H9 (cell line): ENCODE results near the gene MAP2K1. TPM values are rescaled to one million over a fixed set of nuclear protein-coding genes. Genes with fewer than 3 reads are reported as not detected.

Experiments
- DNase-seq: peaks from one replicate; pipeline ENCODE4 v3.0.0-alpha.2; 2017
- H2AFZ ChIP-seq: one replicate; pipeline ENCODE4 v1.6.1; 2013; ENCODE audit warnings: mild to moderate bottlenecking, low read length, control low read depth, moderate library complexity
- H2AK5ac ChIP-seq: 2 replicates; pipeline ENCODE4 v1.6.1; 2013; ENCODE audit warnings: low read length, control low read depth, mixed read lengths; ENCODE audit not compliant: insufficient read length
- H2BK120ac ChIP-seq: one replicate; pipeline ENCODE4 v1.6.1; 2013; ENCODE audit warnings: low read depth, mild to moderate bottlenecking, low read length, control low read depth, inconsistent platforms; ENCODE audit not compliant: poor library complexity, severe bottlenecking
- H2BK12ac ChIP-seq: 2 replicates; pipeline ENCODE4 v1.6.1; 2013; ENCODE audit warnings: low read length, control low read depth, mixed read lengths, low read depth; ENCODE audit not compliant: insufficient read length
- H2BK15ac ChIP-seq: 2 replicates; pipeline ENCODE4 v1.6.1; 2013; ENCODE audit warnings: low read depth, low read length, control low read depth
- H2BK20ac ChIP-seq: one replicate; pipeline ENCODE4 v1.6.1; 2013; ENCODE audit warnings: low read depth, mild to moderate bottlenecking, low read length, control low read depth, inconsistent platforms; ENCODE audit not compliant: poor library complexity, severe bottlenecking
- H2BK5ac ChIP-seq: 2 replicates; pipeline ENCODE4 v1.6.1; 2013; ENCODE audit warnings: low read length, control low read depth, mixed read lengths; ENCODE audit not compliant: insufficient read length
- H3K14ac ChIP-seq: 2 replicates; pipeline ENCODE4 v1.6.1; 2013; ENCODE audit warnings: low read length, control low read depth; ENCODE audit not compliant: insufficient read depth
- H3K18ac ChIP-seq: 2 replicates; pipeline ENCODE4 v1.6.1; 2013; ENCODE audit warnings: low read depth, mild to moderate bottlenecking, mixed read lengths, low read length, control low read depth; ENCODE audit not compliant: insufficient read length
- H3K23ac ChIP-seq: 2 replicates; pipeline ENCODE4 v1.6.1; 2013; ENCODE audit warnings: low read length, control low read depth, mixed read lengths, low read depth; ENCODE audit not compliant: insufficient read length
- H3K23me2 ChIP-seq: 2 replicates; pipeline ENCODE4 v1.6.1; 2013; ENCODE audit warnings: low read depth, mild to moderate bottlenecking, mixed read lengths, low read length, control low read depth; ENCODE audit not compliant: insufficient read length, poor library complexity, severe bottlenecking
- H3K27ac ChIP-seq: 2 replicates; pipeline ENCODE4 v1.5.1; 2013; ENCODE audit warnings: low read length, control low read depth, mixed read lengths, low read depth; ENCODE audit not compliant: insufficient read length
- H3K27me3 ChIP-seq: 2 replicates; pipeline ENCODE4 v1.6.1; 2013; ENCODE audit warnings: low read length, control low read depth, inconsistent platforms; ENCODE audit not compliant: insufficient read depth
- H3K4ac ChIP-seq: 2 replicates; pipeline ENCODE4 v1.6.1; 2013; ENCODE audit warnings: low read depth, mild to moderate bottlenecking, control low read depth, inconsistent platforms, low read length, moderate library complexity
- H3K4me1 ChIP-seq: 2 replicates; pipeline ENCODE4 v1.6.1; 2013; ENCODE audit warnings: low read length, control low read depth, inconsistent platforms; ENCODE audit not compliant: insufficient read depth
- H3K4me2 ChIP-seq: 2 replicates; pipeline ENCODE4 v1.6.1; 2013; ENCODE audit warnings: low read length, control low read depth, mixed read lengths; ENCODE audit not compliant: insufficient read length, insufficient read depth
- H3K56ac ChIP-seq: 2 replicates; pipeline ENCODE4 v1.6.1; 2013; ENCODE audit warnings: low read depth, mild to moderate bottlenecking, mixed read lengths, low read length, control low read depth; ENCODE audit not compliant: insufficient read length
- H3K79me1 ChIP-seq: 2 replicates; pipeline ENCODE4 v1.6.1; 2013; ENCODE audit warnings: low read depth, mild to moderate bottlenecking, moderate library complexity, low read length, control low read depth, inconsistent platforms; ENCODE audit not compliant: insufficient read depth, poor library complexity, severe bottlenecking
- H3K79me2 ChIP-seq: 2 replicates; pipeline ENCODE4 v1.6.1; 2013; ENCODE audit warnings: low read length, control low read depth, inconsistent platforms; ENCODE audit not compliant: insufficient read depth
- H3K9ac ChIP-seq: 2 replicates; pipeline ENCODE4 v1.6.1; 2013; ENCODE audit warnings: low read length, control low read depth, mixed read lengths; ENCODE audit not compliant: insufficient read length; ENCODE audit errors: extremely low read depth
- H3K9me3 ChIP-seq: one replicate; pipeline ENCODE4 v1.6.1; 2013; ENCODE audit warnings: low read depth, low read length, inconsistent platforms; ENCODE audit not compliant: control insufficient read depth
- H3T11ph ChIP-seq: one replicate; pipeline ENCODE4 v1.6.1; 2013; ENCODE audit warnings: mild to moderate bottlenecking, low read length, control low read depth, inconsistent platforms
- H4K20me1 ChIP-seq: one replicate; pipeline ENCODE4 v1.6.1; 2013; ENCODE audit not compliant: control insufficient read depth, insufficient read length, insufficient read depth
- H4K5ac ChIP-seq: 2 replicates; pipeline ENCODE4 v1.6.1; 2013; ENCODE audit warnings: low read depth, mild to moderate bottlenecking, mixed read lengths, low read length, control low read depth; ENCODE audit not compliant: insufficient read length
- H4K8ac ChIP-seq: replicated peaks from 2 replicates; pipeline ENCODE4 v1.6.1; 2013; ENCODE audit warnings: low read length, control low read depth, mixed read lengths, low read depth; ENCODE audit not compliant: insufficient read length
- H4K91ac ChIP-seq: 2 replicates; pipeline ENCODE4 v1.6.1; 2013; ENCODE audit warnings: low read depth, mild to moderate bottlenecking, moderate library complexity, mixed read lengths, low read length, control low read depth; ENCODE audit not compliant: insufficient read length
- H3K27ac Mint-ChIP-seq, 3 experiments: 2 replicates in 2 of 3; 3 replicates in 1 of 3; pipeline ENCODE4 v1.8.0; 2020 to 2021; ENCODE audit warnings: mixed read lengths in 3 of 3, mild to moderate bottlenecking in 1 of 3, moderate library complexity in 1 of 3
- H3K27me3 Mint-ChIP-seq: 2 replicates; pipeline ENCODE4 v1.8.0; 2021; ENCODE audit warnings: low read depth, mild to moderate bottlenecking, moderate library complexity, mixed read lengths
- H3K36me3 Mint-ChIP-seq, 3 experiments: 2 replicates in 2 of 3; 3 replicates in 1 of 3; pipeline ENCODE4 v1.8.0; 2020 to 2021; ENCODE audit warnings: low read depth in 3 of 3, mixed read lengths in 3 of 3; ENCODE audit not compliant: insufficient read depth in 1 of 3
- H3K4me1 Mint-ChIP-seq, 2 experiments: 2 replicates each; pipeline ENCODE4 v1.8.0; 2020; ENCODE audit warnings: mixed read lengths in 2 of 2
- H3K4me3 Mint-ChIP-seq, 2 experiments: 2 replicates in 1 of 2; 3 replicates in 1 of 2; pipeline ENCODE4 v1.8.0; 2020 to 2021; ENCODE audit warnings: mild to moderate bottlenecking in 2 of 2, mixed read lengths in 2 of 2, moderate library complexity in 1 of 2
- H3K9me3 Mint-ChIP-seq, 2 experiments: 2 replicates in 1 of 2; 3 replicates in 1 of 2; pipeline ENCODE4 v1.8.0; 2020; ENCODE audit warnings: mild to moderate bottlenecking in 2 of 2, mixed read lengths in 2 of 2, moderate library complexity in 1 of 2
- CTCF ChIP-seq: fragments of 200-600 bp; sonication (generic); conservative IDR thresholded peaks from 3 replicates; pipeline ENCODE4 v1.8.0; 2021; ENCODE audit warnings: antibody characterized with exemption, mild to moderate bottlenecking
- WGBS: extraction: QIAGEN DNeasy Blood & Tissue Kit; methylation state at CpG from one replicate; pipeline ENCODE4 v1.1.7; 2013; ENCODE audit warnings: missing lambda C conversion rate, low lambda C conversion rate, mixed read lengths; ENCODE audit not compliant: insufficient read length; ENCODE audit errors: extremely low coverage; 5-methylcytosine and 5-hydroxymethylcytosine counted together
- total RNA-seq: library from RNA; stranded (reverse); gene quantifications from 2 replicates; pipeline ENCODE4 v1.2.1, GENCODE V29; 2021

The MAP2K1 gene
- total RNA-seq, 1 experiment from 2014 or later, result 50.8 TPM

- H4K91ac ChIP-seq, result no peak overlapping the region
- H3K4me2 ChIP-seq, result no peak overlapping the region
- Mint-ChIP-seq H3K4me1 (0 out of 4 replicates have a peak, but pooled peaks cover 0 to 2% of the 10 kb centered on the region in 2 experiments), H3K9me3 (no peaks in the 10 kb centered on the region), H3K27ac (no peak overlapping the region), H3K36me3 (no peaks in the 10 kb centered on the region; a peak in 1 of 7 replicates), H3K4me3 (no peak overlapping the region), H3K27me3 (no peaks in the 10 kb centered on the region)
- no peak overlapping the region for H2BK15ac ChIP-seq
- H2BK12ac ChIP-seq, result no peak overlapping the region
- H3K4me1 ChIP-seq, result no peaks in the 10 kb centered on the region
- DNase-seq, result no peak
- H3K9me3 ChIP-seq, result no peaks in the 10 kb centered on the region
- no peaks in the 10 kb centered on the region for H3K27me3 ChIP-seq
- no peak overlapping the region for H3K14ac ChIP-seq
- H3K23me2 ChIP-seq, result no peaks in the 10 kb centered on the region
- no peaks in the 10 kb centered on the region for H3K79me2 ChIP-seq
- no CpG with 5 or more reads among the region's 1 CpG for WGBS
- TF ChIP-seq CTCF, result no peak
- no peak overlapping the region for H2BK120ac ChIP-seq
- H2AFZ ChIP-seq, result no peak overlapping the region
- H3K23ac ChIP-seq, result no peak overlapping the region
- H3K79me1 ChIP-seq, result no peaks in the 10 kb centered on the region
- no peak overlapping the region for H4K8ac ChIP-seq
- no peak overlapping the region for H3K27ac ChIP-seq
- no peak overlapping the region for H3K18ac ChIP-seq
- H2AK5ac ChIP-seq, result no peak overlapping the region
- H4K5ac ChIP-seq, result no peak overlapping the region
- no peak overlapping the region for H2BK5ac ChIP-seq
- H3K9ac ChIP-seq, result no peak overlapping the region
- H3K4ac ChIP-seq, result no peak overlapping the region
- H2BK20ac ChIP-seq, result no peak overlapping the region
- no peak overlapping the region for H3T11ph ChIP-seq
- no peak overlapping the region for H3K56ac ChIP-seq
- no peaks in the 10 kb centered on the region for H4K20me1 ChIP-seq
Observed at GRCh38 chr15:66362776-66363175, 23.9 kb upstream of the MAP2K1 start.
